Esophagus muscularis mucosa (tissue), 3 donors: Measurements from ENCODE around the gene EOGT.

Experiments
- CTCF ChIP-seq, 3 experiments: fragments of 200-600 bp in 2 of 3; fragments of 450-650 bp in 1 of 3; sonication (generic) in 2 of 3; IDR thresholded peaks; one replicate each; pipeline ENCODE4 v1.5.1; 2017 to 2019; ENCODE audit warnings: antibody characterized with exemption in 3 of 3, mild to moderate bottlenecking in 2 of 3, moderate library complexity in 1 of 3
- POLR2A ChIP-seq: fragments of 450-650 bp; IDR thresholded peaks from one replicate; pipeline ENCODE4 v1.6.1; 2017; ENCODE audit warnings: antibody characterized with exemption, moderate library complexity, mild to moderate bottlenecking, low read depth
- POLR2AphosphoS5 ChIP-seq, 2 donors: sonication (generic); formaldehyde crosslinking; IDR thresholded peaks; one replicate each; pipeline ENCODE4 v1.6.1; 2017; ENCODE audit warnings: antibody characterized with exemption in 2 of 2

GRCh38 chr3:69005791-69006482 is 7.5 kb downstream of the EOGT start:
- TF ChIP-seq CTCF (IDR thresholded peaks at IDR 0.05) (no peak), POLR2A (no peak), POLR2AphosphoS5 (IDR thresholded peaks at IDR 0.05) (no peak)
